GM10266 (cell line): ENCODE data around the gene ADORA1.

Source experiments
- DNase-seq: peaks from one replicate; pipeline ENCODE4 v3.0.0; 2012; ENCODE audit errors: extremely low spot score
- TF ChIP-seq, protein P1 (sequence below): IDR thresholded peaks from 2 replicates; pipeline ENCODE4 v1.5.1; 2012; ENCODE audit warnings: mild to moderate bottlenecking, low read depth; ENCODE audit not compliant: control insufficient read depth, insufficient read depth; ENCODE audit errors: missing control alignments

Gene ADORA1

DNA sequence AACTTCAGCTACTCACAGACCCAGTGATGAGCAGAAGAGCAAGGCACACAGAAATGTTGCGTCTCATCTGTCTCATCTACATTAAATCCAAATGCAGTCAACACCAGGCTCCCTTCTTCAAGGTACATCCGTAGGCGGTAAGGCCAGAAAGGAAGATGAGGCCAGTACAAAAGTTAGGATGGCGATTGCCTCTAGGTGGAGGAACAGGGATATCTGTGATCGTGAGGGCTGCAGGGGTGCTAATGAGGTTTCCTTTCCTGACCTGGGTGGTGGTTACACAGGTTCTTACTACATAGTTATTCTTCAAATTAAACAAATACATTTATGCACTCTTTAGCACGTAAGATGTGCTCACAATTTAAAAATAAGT lies 49.5 kb downstream of the ADORA1 start:
- TF ChIP-seq, protein P1, sequence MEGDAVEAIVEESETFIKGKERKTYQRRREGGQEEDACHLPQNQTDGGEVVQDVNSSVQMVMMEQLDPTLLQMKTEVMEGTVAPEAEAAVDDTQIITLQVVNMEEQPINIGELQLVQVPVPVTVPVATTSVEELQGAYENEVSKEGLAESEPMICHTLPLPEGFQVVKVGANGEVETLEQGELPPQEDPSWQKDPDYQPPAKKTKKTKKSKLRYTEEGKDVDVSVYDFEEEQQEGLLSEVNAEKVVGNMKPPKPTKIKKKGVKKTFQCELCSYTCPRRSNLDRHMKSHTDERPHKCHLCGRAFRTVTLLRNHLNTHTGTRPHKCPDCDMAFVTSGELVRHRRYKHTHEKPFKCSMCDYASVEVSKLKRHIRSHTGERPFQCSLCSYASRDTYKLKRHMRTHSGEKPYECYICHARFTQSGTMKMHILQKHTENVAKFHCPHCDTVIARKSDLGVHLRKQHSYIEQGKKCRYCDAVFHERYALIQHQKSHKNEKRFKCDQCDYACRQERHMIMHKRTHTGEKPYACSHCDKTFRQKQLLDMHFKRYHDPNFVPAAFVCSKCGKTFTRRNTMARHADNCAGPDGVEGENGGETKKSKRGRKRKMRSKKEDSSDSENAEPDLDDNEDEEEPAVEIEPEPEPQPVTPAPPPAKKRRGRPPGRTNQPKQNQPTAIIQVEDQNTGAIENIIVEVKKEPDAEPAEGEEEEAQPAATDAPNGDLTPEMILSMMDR, result no peak
- no peak for DNase-seq

DNA sequence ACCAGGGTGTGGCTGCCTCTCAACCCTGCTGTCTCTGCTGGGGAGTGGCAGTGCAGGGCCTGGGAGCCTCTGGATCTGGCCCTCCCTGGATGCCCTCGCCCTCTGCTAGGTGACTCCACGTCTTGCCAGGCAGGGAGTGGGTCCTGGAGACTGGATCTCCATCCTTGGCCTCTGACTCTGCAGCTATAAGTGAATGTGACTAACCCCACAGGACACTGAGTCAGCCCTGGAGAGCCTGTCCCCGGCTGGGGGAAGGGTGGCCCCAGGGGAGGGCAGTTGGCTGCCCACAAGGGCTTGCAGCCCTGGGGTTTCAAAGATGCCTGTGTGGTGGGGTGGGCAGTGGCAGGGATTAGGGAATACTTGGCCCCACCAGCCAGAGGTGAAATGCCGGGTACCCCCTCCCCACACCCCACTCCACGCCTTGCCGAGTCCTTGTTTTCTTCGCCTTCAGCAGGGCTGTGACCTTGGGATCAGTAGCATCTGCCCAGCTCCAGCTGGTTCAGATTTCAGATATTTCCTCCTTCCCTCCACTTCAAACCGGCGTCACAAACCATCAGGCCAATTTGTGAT lies 50.0 kb downstream of the ADORA1 start:
- no peak for DNase-seq

DNA sequence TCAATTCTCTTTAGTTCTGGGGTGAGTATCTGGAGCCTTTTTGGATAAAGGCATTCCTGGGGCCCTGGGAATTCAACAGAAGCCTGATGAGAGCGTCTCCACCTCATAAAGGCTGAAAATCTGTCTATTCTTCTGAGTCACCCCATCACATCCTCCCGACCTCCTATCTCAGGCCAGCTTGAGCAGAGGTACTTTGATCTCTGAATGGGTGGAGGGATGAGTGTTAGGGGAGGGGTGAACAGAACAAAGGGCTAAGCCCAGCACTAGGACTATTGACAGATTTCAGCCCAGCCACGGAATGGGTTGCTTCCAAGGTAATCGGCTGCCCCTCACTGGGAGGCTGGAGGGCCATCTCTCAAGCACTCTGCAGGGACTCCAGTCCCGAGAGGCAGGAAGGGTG lies 50.6 kb downstream of the ADORA1 start:
- DNase-seq, result no peak
- TF ChIP-seq, protein P1, result no peak

More for the DNA sequence above, 50.0 kb downstream of the ADORA1 start:
- TF ChIP-seq, protein P1, result no peak

DNA sequence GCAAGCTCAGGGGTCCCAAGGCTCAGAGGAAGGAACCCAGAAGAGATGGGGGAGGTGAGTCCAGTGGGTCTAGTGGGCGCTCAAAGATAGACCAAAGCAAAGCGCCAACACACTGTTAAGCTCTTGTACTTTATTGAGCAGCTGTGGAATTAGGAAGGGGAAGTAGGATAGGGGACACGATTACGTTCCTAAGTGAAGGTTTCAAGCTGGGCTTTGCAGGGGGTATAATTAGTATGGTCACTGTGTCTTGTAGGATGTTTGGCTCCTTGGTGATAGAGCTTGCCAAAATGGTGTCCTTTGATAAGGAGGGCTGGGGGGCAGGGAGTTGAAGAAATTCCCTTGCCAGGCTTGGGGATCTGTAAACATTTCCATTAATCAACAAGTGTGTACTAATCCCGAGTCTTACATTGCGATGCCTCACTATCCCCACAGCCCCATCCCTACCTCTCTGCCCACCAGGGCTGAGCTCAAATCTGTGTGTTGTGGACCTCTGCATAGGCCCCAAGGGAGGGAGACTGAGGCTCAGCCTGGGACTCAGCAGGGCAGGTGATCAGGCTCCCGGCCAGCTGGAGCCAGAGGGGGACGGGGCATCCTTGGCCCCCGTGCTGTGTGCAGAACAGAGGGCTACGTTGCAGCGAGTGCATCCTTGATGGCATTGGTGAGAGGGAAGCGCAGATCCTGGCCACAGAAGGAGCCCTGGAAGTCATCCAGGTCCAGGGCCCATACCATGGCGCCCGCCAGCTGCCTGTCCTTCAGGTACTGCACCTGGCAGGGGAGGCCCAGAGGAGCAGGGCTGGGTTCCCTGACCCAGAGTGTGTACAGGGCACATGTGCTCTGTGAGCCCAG lies 51.5 kb downstream of the ADORA1 start:
- TF ChIP-seq, protein P1, result no peak

DNA sequence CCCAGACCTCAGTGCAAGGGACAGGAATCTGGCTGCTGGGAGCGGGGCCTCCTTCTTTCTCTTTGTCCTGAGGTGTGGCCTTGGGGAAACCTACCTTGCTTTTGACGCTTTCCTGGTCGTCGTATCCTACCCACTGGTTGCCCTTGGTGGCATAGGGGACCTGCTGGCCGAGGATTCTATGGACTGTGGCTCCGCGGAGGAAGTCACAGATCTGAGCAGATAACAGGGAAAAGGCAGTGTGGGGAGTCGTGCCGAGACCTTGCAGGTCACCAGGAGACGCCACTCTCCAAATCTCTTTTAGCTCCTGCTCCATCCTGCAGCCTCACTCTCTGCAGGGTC lies 52.1 kb downstream of the ADORA1 start:
- no peak for DNase-seq
- TF ChIP-seq, protein P1, result no peak

More for the DNA sequence above, 51.5 kb downstream of the ADORA1 start:
- no peak for DNase-seq

DNA sequence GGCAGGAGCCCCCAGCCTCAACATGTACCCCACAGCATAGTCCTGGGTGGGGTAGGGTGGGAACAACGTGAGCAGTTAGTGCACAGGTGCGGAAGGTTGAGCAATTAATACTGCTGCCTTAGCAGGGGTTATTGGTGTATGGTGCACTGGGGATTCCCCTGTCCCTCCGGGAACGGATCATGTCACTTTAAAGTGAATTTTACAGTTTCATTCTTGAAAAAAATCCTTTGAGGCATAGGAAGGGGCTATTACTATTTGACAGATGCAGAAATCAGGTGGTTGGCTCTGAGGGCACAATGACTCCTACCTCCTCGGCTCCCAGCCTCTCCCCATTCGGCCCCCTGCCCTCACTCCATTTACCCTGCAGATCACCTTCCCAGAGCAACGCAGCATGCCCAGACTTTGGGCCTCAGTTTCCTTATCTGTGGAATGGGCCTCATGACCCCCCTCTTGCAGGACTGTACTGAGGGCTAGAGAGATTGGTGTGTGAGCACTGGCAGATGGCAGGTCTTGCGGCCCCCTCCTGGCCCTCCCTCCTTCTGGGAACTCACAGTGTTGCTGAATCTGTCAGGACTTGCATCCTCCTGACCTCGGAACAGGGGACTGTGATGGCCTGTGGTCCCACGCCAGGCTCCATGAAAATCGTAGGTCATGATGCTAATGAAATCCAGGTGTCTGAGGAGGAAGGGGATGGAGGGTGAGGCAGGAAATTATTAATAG lies 53.2 kb downstream of the ADORA1 start:
- TF ChIP-seq, protein P1, result no peak
- no peak for DNase-seq
